Mesenchymal stem cell (in vitro differentiated cells and primary cell): ENCODE measurements around the gene FSTL4.

Experiments used
- DNase-seq: peaks from one replicate; pipeline ENCODE4 v3.0.0-alpha.2; 2013
- H2AFZ ChIP-seq: one replicate; pipeline ENCODE4 v1.6.1; 2013; ENCODE audit warnings: low read depth, mild to moderate bottlenecking, control low read depth, inconsistent platforms, low read length, moderate library complexity
- H2AK5ac ChIP-seq: 2 replicates; pipeline ENCODE4 v1.6.1; 2013; ENCODE audit warnings: low read length, moderate library complexity, mild to moderate bottlenecking, inconsistent platforms; ENCODE audit not compliant: severe bottlenecking
- H2BK120ac ChIP-seq: one replicate; pipeline ENCODE4 v1.6.1; 2013; ENCODE audit warnings: low read depth, mild to moderate bottlenecking, inconsistent platforms, low read length, moderate library complexity
- H2BK12ac ChIP-seq, 2 experiments: one replicate each; pipeline ENCODE4 v1.6.1; 2013; ENCODE audit warnings: inconsistent platforms in 2 of 2, low read length in 2 of 2, mild to moderate bottlenecking in 2 of 2, moderate library complexity in 2 of 2, control low read depth in 1 of 2
- H2BK15ac ChIP-seq: one replicate; pipeline ENCODE4 v1.6.1; 2013; ENCODE audit warnings: mild to moderate bottlenecking, low read depth, inconsistent platforms; ENCODE audit not compliant: poor library complexity, severe bottlenecking
- H2BK5ac ChIP-seq: 2 replicates; pipeline ENCODE4 v1.6.1; 2013; ENCODE audit warnings: low read depth, mild to moderate bottlenecking, low read length, control low read depth, inconsistent platforms; ENCODE audit not compliant: poor library complexity, severe bottlenecking
- H3K14ac ChIP-seq, 2 experiments: one replicate each; pipeline ENCODE4 v1.6.1; 2013; ENCODE audit warnings: inconsistent platforms in 2 of 2, low read length in 2 of 2, control low read depth in 1 of 2, mild to moderate bottlenecking in 1 of 2, moderate library complexity in 1 of 2
- H3K18ac ChIP-seq, 2 experiments: one replicate each; pipeline ENCODE4 v1.6.1; 2013; ENCODE audit warnings: inconsistent platforms in 2 of 2, low read length in 2 of 2, control low read depth in 1 of 2, low read depth in 1 of 2, mild to moderate bottlenecking in 1 of 2
- H3K23ac ChIP-seq, 2 experiments: one replicate each; pipeline ENCODE4 v1.6.1; 2013; ENCODE audit warnings: inconsistent platforms in 2 of 2, low read length in 2 of 2, mild to moderate bottlenecking in 2 of 2, moderate library complexity in 2 of 2, control low read depth in 1 of 2
- H3K27ac ChIP-seq: 2 replicates; pipeline ENCODE4 v1.5.1; 2013; ENCODE audit warnings: mild to moderate bottlenecking, moderate library complexity, low read length, control low read depth, inconsistent platforms; ENCODE audit not compliant: poor library complexity, severe bottlenecking
- H3K27me3 ChIP-seq, 2 experiments: 2 replicates each; pipeline versions ENCODE4 v1.6.1 to v1.7.0; 2013; ENCODE audit warnings: low read length in 2 of 2, mild to moderate bottlenecking in 2 of 2, moderate library complexity in 2 of 2, control low read depth in 1 of 2, inconsistent platforms in 1 of 2; ENCODE audit not compliant: control insufficient read depth in 1 of 2, insufficient read depth in 1 of 2
- H3K36me3 ChIP-seq, 2 experiments: 2 replicates each; pipeline versions ENCODE4 v1.6.1 to v1.7.0; 2013; ENCODE audit warnings: low read length in 2 of 2, control low read depth in 1 of 2, inconsistent platforms in 1 of 2, low read depth in 1 of 2, mild to moderate bottlenecking in 1 of 2; ENCODE audit not compliant: insufficient read depth in 2 of 2, control insufficient read depth in 1 of 2
- H3K4ac ChIP-seq, 2 experiments: one replicate each; pipeline ENCODE4 v1.6.1; 2013; ENCODE audit warnings: inconsistent platforms in 2 of 2, low read length in 2 of 2, mild to moderate bottlenecking in 2 of 2, moderate library complexity in 2 of 2, control low read depth in 1 of 2, low read depth in 1 of 2
- H3K4me1 ChIP-seq: 2 replicates; pipeline ENCODE4 v1.6.1; 2013; ENCODE audit warnings: low read depth, low read length, control low read depth; ENCODE audit not compliant: control insufficient read depth, insufficient read depth
- H3K4me2 ChIP-seq: 2 replicates; pipeline ENCODE4 v1.6.1; 2013; ENCODE audit warnings: low read length, mild to moderate bottlenecking, inconsistent platforms; ENCODE audit not compliant: poor library complexity, severe bottlenecking
- H3K4me3 ChIP-seq, 2 experiments: 2 replicates each; pipeline versions ENCODE4 v1.5.1 to v1.7.0; 2013; ENCODE audit warnings: low read length in 2 of 2, mild to moderate bottlenecking in 2 of 2, control low read depth in 1 of 2, low read depth in 1 of 2; ENCODE audit not compliant: insufficient read depth in 1 of 2
- H3K79me1 ChIP-seq: replicated peaks from 2 replicates; pipeline ENCODE4 v1.6.1; 2013; ENCODE audit warnings: mild to moderate bottlenecking, control low read depth, low read length, inconsistent platforms; ENCODE audit not compliant: poor library complexity, severe bottlenecking
- H3K9ac ChIP-seq: 2 replicates; pipeline ENCODE4 v1.7.0; 2013; ENCODE audit warnings: mild to moderate bottlenecking, low read length, moderate library complexity
- H3K9me3 ChIP-seq: 2 replicates; pipeline ENCODE4 v1.7.0; 2013; ENCODE audit warnings: mild to moderate bottlenecking, low read length; ENCODE audit not compliant: control insufficient read depth
- H4K8ac ChIP-seq: one replicate; pipeline ENCODE4 v1.6.1; 2013; ENCODE audit warnings: inconsistent platforms, mild to moderate bottlenecking, low read length, moderate library complexity
- H4K91ac ChIP-seq: one replicate; pipeline ENCODE4 v1.6.1; 2013; ENCODE audit warnings: mild to moderate bottlenecking, low read length, inconsistent platforms
- WGBS: methylation state at CpG from one replicate; pipeline ENCODE4 v1.1.7; 2013; ENCODE audit warnings: mixed read lengths; 5-methylcytosine and 5-hydroxymethylcytosine counted together

Gene FSTL4

GRCh38 chr5:133579766-133580165 lies 32.6 kb downstream of the FSTL4 start:
- no peak overlapping the region for H2BK12ac ChIP-seq
- no peaks in the 10 kb centered on the region for H3K36me3 ChIP-seq
- H3K9ac ChIP-seq, result no peak overlapping the region
- no peak overlapping the region for H3K14ac ChIP-seq
- no peak overlapping the region for H3K4me2 ChIP-seq
- DNase-seq, result no peak
- no peak overlapping the region for H4K91ac ChIP-seq
- H2AK5ac ChIP-seq, result no peak overlapping the region
- 85% methylated on average over 4 of the region's 4 CpGs for WGBS
- H3K4ac ChIP-seq, result no peak overlapping the region
- no peaks in the 10 kb centered on the region for H3K79me1 ChIP-seq
- H3K18ac ChIP-seq, result no peak overlapping the region
- peaks cover 6 to 65% of the 10 kb centered on the region in 2 experiments for H3K27me3 ChIP-seq
- H2BK5ac ChIP-seq, result no peak overlapping the region
- H3K23ac ChIP-seq, result no peak overlapping the region
- no peak overlapping the region for H2AFZ ChIP-seq
- no peak overlapping the region for H4K8ac ChIP-seq
- no peak overlapping the region for H3K4me3 ChIP-seq
- no peak overlapping the region for H2BK120ac ChIP-seq
- H3K27ac ChIP-seq, result no peak overlapping the region
- H3K4me1 ChIP-seq, result peaks cover 2% of the 10 kb centered on the region
- no peak overlapping the region for H2BK15ac ChIP-seq
- no peaks in the 10 kb centered on the region for H3K9me3 ChIP-seq

- Histone ChIP-seq H4K91ac (no peak overlapping the region), H3K9ac (no peak overlapping the region), H3K79me1 (no peaks in the 10 kb centered on the region), H2AFZ (no peak overlapping the region), H2BK12ac (no peak overlapping the region), H2BK120ac (no peak overlapping the region), H3K36me3 (no peaks in the 10 kb centered on the region), H3K4me1 (no peaks in the 10 kb centered on the region), H3K14ac (no peak overlapping the region), H3K9me3 (peaks cover 12% of the 10 kb centered on the region), H3K18ac (no peak overlapping the region), H3K27me3 (peaks cover 4 to 58% of the 10 kb centered on the region in 2 experiments), H3K4ac (no peak overlapping the region), H2BK15ac (no peak overlapping the region), H4K8ac (no peak overlapping the region), H2AK5ac (no peak overlapping the region), H2BK5ac (no peak overlapping the region), H3K23ac (no peak overlapping the region), H3K27ac (no peak overlapping the region), H3K4me2 (no peak overlapping the region), H3K4me3 (no peak overlapping the region)
- 0% methylated on average over 1 of the region's 1 CpG for WGBS
- DNase-seq, result no peak
Measured at GRCh38 chr5:133569347-133569746, 43.0 kb downstream of the FSTL4 start.

GRCh38 chr5:133565993-133566392 lies 46.3 kb downstream of the FSTL4 start:
- no peaks in the 10 kb centered on the region for H3K36me3 ChIP-seq
- H3K27me3 ChIP-seq, result peaks cover 4 to 81% of the 10 kb centered on the region in 2 experiments
- H3K4ac ChIP-seq, result no peak overlapping the region
- no peak overlapping the region for H3K14ac ChIP-seq
- no peak overlapping the region for H2BK12ac ChIP-seq
- H3K27ac ChIP-seq, result no peak overlapping the region
- no peak overlapping the region for H2BK5ac ChIP-seq
- no peak overlapping the region for H2BK15ac ChIP-seq
- no peak overlapping the region for H3K4me2 ChIP-seq
- H3K4me1 ChIP-seq, result no peaks in the 10 kb centered on the region
- no peak overlapping the region for H3K18ac ChIP-seq
- H4K8ac ChIP-seq, result no peak overlapping the region
- H3K9ac ChIP-seq, result no peak overlapping the region
- H3K4me3 ChIP-seq, result no peak overlapping the region
- H3K23ac ChIP-seq, result no peak overlapping the region
- no peak overlapping the region for H2AK5ac ChIP-seq
- H2BK120ac ChIP-seq, result no peak overlapping the region
- H4K91ac ChIP-seq, result no peak overlapping the region
- H2AFZ ChIP-seq, result no peak overlapping the region
- DNase-seq, result peak; percentile 22
- no peaks in the 10 kb centered on the region for H3K9me3 ChIP-seq
- WGBS, result 42% methylated on average over 3 of the region's 3 CpGs
- no peaks in the 10 kb centered on the region for H3K79me1 ChIP-seq

GRCh38 chr5:133564921-133565565 lies 47.3 kb downstream of the FSTL4 start:
- H3K23ac ChIP-seq, result no peak overlapping the region
- H2BK120ac ChIP-seq, result no peak overlapping the region
- H3K79me1 ChIP-seq, result no peaks in the 10 kb centered on the region
- H3K4me1 ChIP-seq, result no peaks in the 10 kb centered on the region
- H3K36me3 ChIP-seq, result no peaks in the 10 kb centered on the region
- no peak overlapping the region for H2BK12ac ChIP-seq
- H3K14ac ChIP-seq, result no peak overlapping the region
- H2BK15ac ChIP-seq, result no peak overlapping the region
- no peak for DNase-seq
- no peak overlapping the region for H3K9ac ChIP-seq
- 80% methylated on average over 3 of the region's 4 CpGs for WGBS
- H2AFZ ChIP-seq, result no peak overlapping the region
- no peak overlapping the region for H3K18ac ChIP-seq
- H3K27ac ChIP-seq, result no peak overlapping the region
- no peak overlapping the region for H2AK5ac ChIP-seq
- H3K4ac ChIP-seq, result no peak overlapping the region
- H3K4me3 ChIP-seq, result no peak overlapping the region
- H4K8ac ChIP-seq, result no peak overlapping the region
- no peak overlapping the region for H2BK5ac ChIP-seq
- H3K4me2 ChIP-seq, result no peak overlapping the region
- peaks cover 4 to 74% of the 10 kb centered on the region in 2 experiments for H3K27me3 ChIP-seq
- H4K91ac ChIP-seq, result no peak overlapping the region
- H3K9me3 ChIP-seq, result no peaks in the 10 kb centered on the region
